D721Med (cell line): ENCODE results near the gene PUDP.

ENCODE experiments used
- DNase-seq: peaks from one replicate; pipeline ENCODE4 v3.0.0; 2011; ENCODE audit warnings: low spot score; ENCODE audit not compliant: insufficient read length
- FAIRE-seq: peaks from 2 replicates; lab custom pipeline; 2011; peaks lifted over from hg19 to GRCh38; lab: Jason Lieb, UNC
- TF ChIP-seq, protein P1 (sequence below): IDR thresholded peaks from 2 replicates; pipeline ENCODE4 v1.5.1; 2012; ENCODE audit warnings: mild to moderate bottlenecking, control low read depth; ENCODE audit not compliant: insufficient read depth; ENCODE audit errors: missing control alignments

The PUDP gene

GRCh38 chrX:7119950-7120877 lies 27.7 kb downstream of the PUDP start:
- peak; percentile 61 for FAIRE-seq

DNA sequence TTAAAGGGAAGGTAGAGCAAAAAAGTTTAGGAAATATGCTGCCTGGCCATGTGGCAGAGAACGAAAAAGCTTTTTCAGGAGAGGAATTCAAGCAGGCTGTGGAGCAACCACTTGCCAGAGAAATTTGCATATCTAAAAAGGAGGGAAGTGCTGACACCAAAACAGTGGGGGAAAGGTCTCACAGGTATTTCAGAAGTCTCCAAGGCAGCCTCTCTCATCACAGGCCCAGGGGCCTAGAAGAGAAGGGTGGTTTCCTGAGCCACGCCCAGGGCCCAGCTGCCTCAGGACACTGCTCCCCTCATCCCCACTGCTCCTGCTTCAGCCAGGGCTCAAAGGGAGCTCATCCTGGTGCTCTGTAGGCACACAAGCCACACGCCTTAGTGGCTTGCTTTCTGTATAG lies 30.4 kb downstream of the PUDP start:
- TF ChIP-seq, protein P1, sequence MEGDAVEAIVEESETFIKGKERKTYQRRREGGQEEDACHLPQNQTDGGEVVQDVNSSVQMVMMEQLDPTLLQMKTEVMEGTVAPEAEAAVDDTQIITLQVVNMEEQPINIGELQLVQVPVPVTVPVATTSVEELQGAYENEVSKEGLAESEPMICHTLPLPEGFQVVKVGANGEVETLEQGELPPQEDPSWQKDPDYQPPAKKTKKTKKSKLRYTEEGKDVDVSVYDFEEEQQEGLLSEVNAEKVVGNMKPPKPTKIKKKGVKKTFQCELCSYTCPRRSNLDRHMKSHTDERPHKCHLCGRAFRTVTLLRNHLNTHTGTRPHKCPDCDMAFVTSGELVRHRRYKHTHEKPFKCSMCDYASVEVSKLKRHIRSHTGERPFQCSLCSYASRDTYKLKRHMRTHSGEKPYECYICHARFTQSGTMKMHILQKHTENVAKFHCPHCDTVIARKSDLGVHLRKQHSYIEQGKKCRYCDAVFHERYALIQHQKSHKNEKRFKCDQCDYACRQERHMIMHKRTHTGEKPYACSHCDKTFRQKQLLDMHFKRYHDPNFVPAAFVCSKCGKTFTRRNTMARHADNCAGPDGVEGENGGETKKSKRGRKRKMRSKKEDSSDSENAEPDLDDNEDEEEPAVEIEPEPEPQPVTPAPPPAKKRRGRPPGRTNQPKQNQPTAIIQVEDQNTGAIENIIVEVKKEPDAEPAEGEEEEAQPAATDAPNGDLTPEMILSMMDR: no peak
- DNase-seq: no peak

More at GRCh38 chrX:7119950-7120877, 27.7 kb downstream of the PUDP start:
- TF ChIP-seq, protein P1: no peak
- DNase-seq: no peak

DNA sequence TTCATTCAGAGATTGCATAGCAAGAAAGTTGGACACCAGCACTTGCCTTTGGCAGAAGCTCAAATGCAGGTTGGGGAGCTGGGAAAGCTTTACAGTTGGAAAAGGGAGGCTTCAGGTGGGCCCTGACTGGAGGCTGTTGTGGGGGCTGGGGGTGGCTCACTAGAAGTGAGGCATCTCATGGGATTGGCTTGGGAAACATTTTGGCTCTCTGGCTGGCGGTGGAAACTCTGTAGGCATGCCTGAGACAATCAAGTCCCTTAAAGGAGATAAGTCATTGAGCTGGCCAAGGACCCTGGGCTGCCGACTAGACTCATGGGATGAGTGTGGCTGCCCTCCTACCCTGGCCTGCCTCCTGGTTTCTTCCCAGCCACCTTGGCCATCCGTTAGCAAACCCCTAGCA lies 31.9 kb downstream of the PUDP start:
- DNase-seq: no peak
- FAIRE-seq: no peak
- TF ChIP-seq, protein P1: no peak

More for the DNA sequence above, 30.4 kb downstream of the PUDP start:
- FAIRE-seq: no peak

GRCh38 chrX:7115557-7115956 lies 32.4 kb downstream of the PUDP start:
- FAIRE-seq (no peak), DNase-seq (no peak)
- TF ChIP-seq, protein P1: no peak

DNA sequence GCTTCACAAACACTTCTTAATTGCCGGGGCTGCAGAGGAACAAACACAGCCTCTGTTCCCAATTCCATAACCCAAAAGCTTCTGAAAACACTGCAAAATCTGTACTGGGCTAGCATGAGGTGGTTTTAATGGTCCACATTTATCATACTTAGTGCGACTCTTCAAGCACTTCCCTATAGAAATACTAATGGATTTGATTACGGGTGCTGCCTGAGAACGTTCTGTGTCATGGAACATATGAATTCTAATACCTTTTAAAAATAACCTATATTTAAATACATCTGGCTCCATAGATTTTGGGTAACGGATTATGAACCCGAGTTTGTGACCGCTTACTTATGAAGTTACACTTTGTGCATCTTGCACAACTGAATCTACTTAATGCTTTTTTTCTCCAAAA lies 35.9 kb downstream of the PUDP start:
- FAIRE-seq (no peak), DNase-seq (no peak)
- TF ChIP-seq, protein P1: no peak

- no peak for DNase-seq
- TF ChIP-seq, protein P1: no peak
- FAIRE-seq: peak; percentile 87
Observed at GRCh38 chrX:7111518-7111917, 36.4 kb downstream of the PUDP start.

DNA sequence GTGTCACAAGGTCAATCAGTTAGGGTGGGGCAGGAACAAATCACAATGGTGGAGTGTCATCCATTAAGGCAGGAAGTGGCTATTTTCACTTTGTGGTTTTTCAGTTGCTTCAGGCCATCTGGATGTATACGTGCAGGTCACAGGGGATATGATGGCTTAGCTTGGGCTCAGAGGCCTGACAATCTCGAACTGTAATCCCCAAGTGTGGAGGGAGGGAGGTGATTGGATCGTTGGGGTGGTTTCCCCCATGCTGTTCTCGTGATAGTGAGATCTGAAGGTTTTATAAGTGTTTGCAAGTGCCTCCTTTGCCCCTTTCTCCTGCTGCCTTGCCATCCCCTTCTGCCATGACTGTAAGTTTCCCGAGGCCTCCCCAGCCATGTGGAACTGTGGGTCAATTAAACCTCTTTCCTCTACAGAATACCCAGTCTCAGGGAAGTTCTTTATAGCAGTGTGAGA lies 37.1 kb downstream of the PUDP start:
- TF ChIP-seq, protein P1: no peak
- no peak for FAIRE-seq

More for the DNA sequence above, 37.1 kb downstream of the PUDP start:
- DNase-seq: no peak
